Fibroblast of skin of scalp (primary cell): ENCODE measurements around the gene CGB7. TPM values are rescaled to one million over a fixed set of nuclear protein-coding genes. Genes with fewer than 3 reads are reported as not detected.

ENCODE experiments used
- DNase-seq: peaks from one replicate; pipeline ENCODE4 v3.0.0-alpha.2; 2013
- polyA plus RNA-seq, 2 experiments: library from polyadenylated mRNA; unstranded; fragments of 120-200 nt; gene quantifications; one replicate each; pipeline ENCODE4 v1.2.1, GENCODE V29; 2013; ENCODE audit not compliant: insufficient read length in 2 of 2

CGB7 gene
- 1.3 TPM for polyA plus RNA-seq (2013, experiment 1 of 2; ENCODE audit: insufficient read length)
- polyA plus RNA-seq (2013, experiment 2 of 2; ENCODE audit: insufficient read length), result 1.7 TPM

- peak; percentile 61 for DNase-seq
These were observed at the start of gene CGB7 for GRCh38 chr19:49057636-49058234. Gene CGB7, minus strand, starts transcription at chr19:49057749. Its CDS starts 2,374 bp downstream, at chr19:49055375.

- peak; percentile 51 for DNase-seq
These were observed 49.1 kb upstream of the CGB7 start for GRCh38 chr19:49106648-49107135.

GRCh38 chr19:49104229-49104864, 46.8 kb upstream of the CGB7 start:
- DNase-seq, result no peak

GRCh38 chr19:49103331-49104085, 46.0 kb upstream of the CGB7 start:
- DNase-seq, result no peak

GRCh38 chr19:49102303-49102702, 44.8 kb upstream of the CGB7 start:
- DNase-seq, result no peak

- DNase-seq, result no peak
These were observed 43.6 kb upstream of the CGB7 start for GRCh38 chr19:49101160-49101559.

- DNase-seq, result no peak
These were observed 41.2 kb upstream of the CGB7 start for GRCh38 chr19:49098795-49099194.

- DNase-seq, result peak; percentile 73
These were observed 40.1 kb upstream of the CGB7 start for GRCh38 chr19:49097453-49098288.

- no peak for DNase-seq
These were observed 37.2 kb upstream of the CGB7 start for GRCh38 chr19:49094505-49095482.

GRCh38 chr19:49092686-49093085, 35.1 kb upstream of the CGB7 start:
- no peak for DNase-seq

GRCh38 chr19:49091391-49092038, 34.0 kb upstream of the CGB7 start:
- DNase-seq, result no peak

- no peak for DNase-seq
These were observed 28.7 kb upstream of the CGB7 start for GRCh38 chr19:49086296-49086695.

GRCh38 chr19:49085868-49086232, 28.3 kb upstream of the CGB7 start:
- no peak for DNase-seq

- peak; percentile 100 for DNase-seq
These were observed 27.7 kb upstream of the CGB7 start, which contains the start of gene SNRNP70 for GRCh38 chr19:49085020-49085867. Gene SNRNP70, plus strand, starts transcription at chr19:49085451. Its CDS starts 964 bp downstream, at chr19:49086415.

- no peak for DNase-seq
These were observed 26.9 kb upstream of the CGB7 start for GRCh38 chr19:49084206-49085019.

GRCh38 chr19:49081273-49081672, 23.7 kb upstream of the CGB7 start:
- DNase-seq, result no peak

GRCh38 chr19:49080392-49080791, 22.8 kb upstream of the CGB7 start:
- no peak for DNase-seq

- peak; percentile 58 for DNase-seq
These were observed 17.3 kb upstream of the CGB7 start for GRCh38 chr19:49074869-49075268.
